Renal pelvis (tissue), 4 donors: ENCODE measurements around the gene BICD1. TPM values are rescaled to one million over a fixed set of nuclear protein-coding genes. Genes with fewer than 3 reads are reported as not detected.
A peak's percentile ranks its signal among the peaks of the same experiment; 100 is the strongest.

ENCODE experiments used
- DNase-seq: peaks from one replicate; pipeline ENCODE4 v3.0.0-alpha.2; 2013
- polyA plus RNA-seq, 3 donors: library from polyadenylated mRNA; unstranded; fragments of 120-200 nt; gene quantifications; one replicate each; pipeline ENCODE4 v1.2.1, GENCODE V29; 2013; ENCODE audit not compliant: insufficient read length in 3 of 3

Gene BICD1
- polyA plus RNA-seq, 3 donors = 20.2 to 22.4 (median 22.0) TPM

GRCh38 chr12:32240831-32241230, 134.2 kb downstream of the BICD1 start:
- no peak for DNase-seq

DNA sequence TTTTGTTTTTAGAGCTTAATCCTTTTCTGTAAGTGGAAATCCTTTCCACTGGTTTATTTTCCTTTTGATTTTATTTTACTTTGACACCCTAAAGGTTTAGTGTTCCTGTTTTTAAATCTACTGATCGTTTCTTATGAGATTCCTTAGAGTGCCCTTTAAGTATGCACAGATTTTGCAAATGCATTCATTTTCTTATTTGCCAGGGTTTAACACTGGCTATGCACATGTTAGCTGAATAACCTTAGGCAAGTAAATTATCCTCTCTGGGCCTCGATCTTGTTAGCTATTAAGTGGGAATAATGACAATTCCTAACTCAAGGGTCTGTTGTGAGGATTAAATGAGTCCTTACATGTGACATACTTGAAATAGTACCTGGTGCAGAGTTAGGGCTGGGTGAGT, 136.0 kb downstream of the BICD1 start:
- DNase-seq = no peak

DNA sequence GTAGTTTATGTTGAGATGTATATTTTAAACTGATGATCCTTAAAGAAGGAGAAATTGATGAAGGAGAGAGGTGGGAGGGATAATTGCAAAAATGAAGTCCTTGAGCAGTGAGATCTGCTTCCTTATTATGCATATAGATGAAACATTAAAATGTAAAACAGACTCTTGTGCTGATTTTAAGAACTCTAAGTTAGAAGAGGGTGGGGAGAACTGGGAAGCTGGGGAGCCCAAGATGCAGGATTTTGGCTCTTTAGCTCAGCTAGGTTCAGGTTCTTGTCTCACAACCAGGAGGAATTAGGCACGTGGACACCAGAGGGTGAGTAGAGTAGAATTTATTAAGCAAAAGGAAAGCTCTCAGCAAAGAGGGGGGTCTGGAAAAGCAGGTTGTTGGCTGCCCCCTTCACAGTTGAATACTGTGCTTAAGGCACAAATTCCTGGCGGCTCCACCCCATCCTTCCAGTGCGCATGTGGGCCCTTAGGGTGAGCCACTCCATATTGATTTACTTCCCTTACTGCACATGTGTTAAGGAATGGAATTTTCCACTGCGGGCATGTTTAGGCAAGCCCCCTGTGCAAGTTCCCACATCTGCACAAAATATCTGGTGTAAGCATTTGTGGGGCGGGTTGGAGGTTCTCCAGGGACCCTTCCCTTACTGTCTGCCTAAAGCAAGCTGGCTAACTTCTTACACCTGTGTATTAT, 141.9 kb downstream of the BICD1 start:
- no peak for DNase-seq

DNA sequence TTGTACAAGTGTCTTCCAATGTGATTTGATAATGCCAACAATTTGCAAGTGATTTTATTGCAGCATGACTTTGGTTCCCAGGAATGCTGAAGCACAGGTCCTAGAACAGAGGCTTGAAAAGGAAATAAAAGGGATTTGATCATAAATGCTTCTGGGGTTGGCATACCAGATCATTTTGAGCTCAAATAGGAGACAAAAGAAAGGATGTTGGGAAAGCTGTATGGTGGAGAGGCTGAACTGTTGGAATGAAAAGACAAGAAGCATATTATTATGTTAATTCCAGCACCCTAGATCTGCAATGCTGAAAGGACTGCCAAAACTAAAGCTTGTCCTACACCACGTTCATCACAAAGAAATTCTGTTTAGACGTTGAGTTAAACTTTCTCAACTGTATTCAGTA, 143.1 kb downstream of the BICD1 start:
- DNase-seq = no peak

DNA sequence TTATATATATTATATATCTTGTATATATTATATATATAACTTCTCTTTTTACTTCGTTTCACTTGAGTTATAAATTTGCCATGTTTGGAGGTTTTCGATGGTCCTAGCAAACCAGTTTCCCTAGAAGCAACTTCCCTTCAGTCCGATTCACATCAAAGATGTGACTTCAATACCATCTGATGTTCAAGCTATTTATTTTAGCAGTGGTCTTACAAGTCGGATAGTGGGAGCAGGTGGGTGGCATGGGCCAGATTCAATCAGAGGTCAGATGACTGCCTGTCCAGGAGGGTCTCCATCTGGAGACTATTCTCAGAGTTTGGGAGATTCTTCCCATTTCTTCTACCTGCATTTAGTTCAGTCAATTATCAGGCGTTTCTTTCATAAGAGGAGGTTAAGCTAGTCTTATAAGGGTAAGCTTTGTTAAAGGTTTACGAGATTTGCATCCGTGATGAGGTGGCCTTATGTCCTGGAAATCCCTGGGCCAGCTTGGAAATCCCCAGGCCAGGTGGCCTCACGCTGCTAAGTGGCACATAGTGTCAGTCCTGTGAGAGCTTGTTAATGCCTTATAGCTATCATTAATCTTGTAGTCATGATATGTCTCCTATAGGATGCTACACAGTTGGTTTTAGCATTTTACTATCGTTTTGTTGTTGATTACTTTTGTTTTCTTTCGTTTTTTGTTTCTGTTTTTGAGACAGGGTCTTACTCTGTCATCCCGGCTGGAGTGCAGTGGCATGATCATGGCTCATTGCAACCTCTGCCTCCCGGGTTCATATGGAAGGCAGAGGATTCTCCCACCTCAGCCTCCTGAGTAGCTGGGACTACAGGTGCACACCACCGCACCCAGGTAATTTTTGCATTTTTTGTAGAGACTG, 145.8 kb downstream of the BICD1 start:
- no peak for DNase-seq

DNA sequence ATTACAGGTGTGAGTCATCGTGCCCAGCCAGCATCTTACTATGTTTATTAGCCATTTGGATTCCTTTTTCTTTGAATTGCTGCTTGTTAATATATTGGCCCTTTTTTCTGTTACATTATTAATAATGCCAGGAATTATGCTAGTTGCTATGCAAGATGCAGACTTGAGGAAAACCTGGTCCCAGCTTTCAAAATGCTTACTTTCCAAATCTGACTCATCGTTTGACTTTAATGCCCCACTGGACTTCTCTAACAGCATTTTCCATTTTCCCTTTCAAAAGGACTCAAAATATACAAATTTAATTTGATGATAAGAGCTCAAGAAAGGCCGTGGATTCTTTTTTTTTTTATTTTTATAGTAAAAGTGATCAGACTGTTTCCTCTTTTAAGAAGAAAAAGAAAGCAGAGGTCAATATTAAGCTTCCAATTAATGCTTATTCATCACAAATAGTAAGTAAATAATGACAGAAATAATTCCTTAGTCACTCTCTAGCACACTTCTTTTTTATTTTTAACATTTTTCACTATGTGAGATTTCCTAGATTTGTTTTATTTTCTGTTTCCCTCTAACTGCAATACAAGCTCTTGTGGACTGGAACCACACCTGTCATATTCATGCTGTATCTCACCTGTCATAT, 146.6 kb downstream of the BICD1 start:
- DNase-seq = no peak

GRCh38 chr12:32254260-32254956, 147.8 kb downstream of the BICD1 start:
- DNase-seq = no peak

DNA sequence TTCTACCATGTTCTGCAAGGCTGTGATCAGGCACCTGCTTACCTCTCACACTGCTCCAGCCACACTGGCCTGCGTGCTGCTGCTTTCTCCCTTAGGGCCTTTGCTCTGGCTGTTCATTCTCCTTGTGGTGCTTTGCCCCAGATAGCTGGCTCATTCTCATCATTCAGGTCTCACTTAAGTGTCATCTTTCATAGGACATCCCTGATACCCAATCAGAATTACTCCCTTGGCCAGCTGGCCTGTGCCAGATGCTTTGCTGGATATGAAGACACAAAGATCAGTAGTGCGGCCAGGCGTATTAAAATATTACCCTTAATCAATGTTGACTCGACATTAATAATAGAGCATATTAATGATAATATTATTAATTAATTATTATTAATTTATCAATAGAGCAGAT, 148.9 kb downstream of the BICD1 start:
- no peak for DNase-seq

DNA sequence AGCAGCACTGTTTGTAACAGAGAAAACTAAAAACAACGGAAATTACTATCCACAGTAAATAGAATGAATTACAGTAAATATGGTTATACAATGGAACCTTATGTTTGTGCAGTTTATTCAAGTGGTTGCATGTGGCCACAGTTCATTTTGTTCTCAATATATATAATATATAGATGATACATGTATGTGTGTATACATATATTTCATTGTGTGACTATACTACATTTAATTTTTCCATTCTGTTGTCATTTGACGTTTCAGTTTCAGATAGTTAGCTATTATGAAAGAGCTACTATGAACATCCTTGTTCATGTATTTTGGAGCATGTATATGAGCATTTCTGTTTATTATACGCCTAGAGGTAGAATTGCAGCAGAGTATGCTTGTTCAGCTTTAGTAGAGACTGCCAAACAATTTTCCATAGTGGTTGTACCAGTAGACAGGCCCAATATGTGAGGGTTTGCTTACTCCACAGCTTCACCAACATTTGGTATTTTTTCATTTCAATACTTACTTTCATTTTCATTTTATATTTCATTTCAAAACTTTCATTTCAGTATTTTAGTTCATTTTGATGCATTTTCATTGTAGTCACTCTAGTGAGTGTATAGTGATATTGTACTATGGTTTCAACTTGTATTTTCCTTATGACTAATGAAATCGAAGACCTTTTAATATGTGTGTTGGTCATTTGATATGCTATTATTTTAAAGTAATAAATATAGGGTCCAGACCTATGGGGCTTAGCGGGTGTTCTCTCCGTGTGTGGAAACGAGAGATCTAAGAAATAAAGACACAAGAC, 151.2 kb downstream of the BICD1 start:
- DNase-seq = no peak

DNA sequence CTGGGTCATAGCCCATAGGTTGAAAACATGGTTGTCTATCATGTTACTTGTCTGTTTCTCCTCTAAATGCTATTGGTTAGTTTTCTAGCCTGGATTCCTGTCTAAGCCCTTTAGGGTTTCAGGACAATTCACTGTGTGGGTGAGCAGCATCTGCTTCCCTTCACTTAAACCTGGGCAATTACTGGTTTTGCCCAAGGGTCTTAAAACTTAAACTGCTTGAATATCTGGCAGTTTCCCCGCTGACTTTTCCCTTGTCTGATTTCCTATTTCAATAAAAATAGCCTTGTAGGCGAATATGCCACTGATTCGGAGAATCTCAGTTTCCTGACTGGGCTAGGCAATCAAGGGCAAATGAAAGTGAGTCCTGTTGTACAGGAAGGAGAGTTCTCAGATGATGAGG, 154.0 kb downstream of the BICD1 start:
- no peak for DNase-seq

- no peak for DNase-seq
Observed at GRCh38 chr12:32261638-32262037, 155.0 kb downstream of the BICD1 start.

GRCh38 chr12:32264961-32265360, 158.3 kb downstream of the BICD1 start:
- no peak for DNase-seq

GRCh38 chr12:32265456-32265855, 158.8 kb downstream of the BICD1 start:
- DNase-seq = no peak

GRCh38 chr12:32265951-32266350, 159.3 kb downstream of the BICD1 start:
- DNase-seq = no peak

- DNase-seq = no peak
Observed at GRCh38 chr12:32266756-32267155, 160.1 kb downstream of the BICD1 start.

- peak; percentile 50 for DNase-seq
Observed at GRCh38 chr12:32270818-32271710, 164.4 kb downstream of the BICD1 start.

GRCh38 chr12:32272465-32272864, 165.8 kb downstream of the BICD1 start:
- DNase-seq = no peak

DNA sequence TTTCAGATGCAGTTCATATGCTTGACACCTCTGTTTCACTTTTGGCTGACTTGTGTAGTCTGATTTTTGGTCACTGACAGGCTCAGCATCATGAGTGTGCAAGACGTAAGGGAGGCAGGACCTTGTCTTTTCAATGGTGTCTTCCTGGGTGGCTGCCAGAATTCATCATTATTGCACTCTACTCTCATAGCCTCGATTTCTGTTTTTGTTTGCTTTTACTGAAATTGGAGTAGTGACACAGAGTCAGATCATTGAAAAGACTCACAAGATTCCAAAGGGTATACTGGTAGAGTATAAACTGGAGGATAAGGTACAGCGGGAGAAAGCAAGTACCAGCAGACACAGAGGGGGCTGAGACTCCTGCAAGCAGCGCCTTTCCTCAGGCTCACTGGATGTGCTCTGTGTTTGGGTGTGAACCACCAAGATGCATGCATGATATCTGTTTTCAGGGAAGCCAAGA, 166.4 kb downstream of the BICD1 start:
- no peak for DNase-seq

DNA sequence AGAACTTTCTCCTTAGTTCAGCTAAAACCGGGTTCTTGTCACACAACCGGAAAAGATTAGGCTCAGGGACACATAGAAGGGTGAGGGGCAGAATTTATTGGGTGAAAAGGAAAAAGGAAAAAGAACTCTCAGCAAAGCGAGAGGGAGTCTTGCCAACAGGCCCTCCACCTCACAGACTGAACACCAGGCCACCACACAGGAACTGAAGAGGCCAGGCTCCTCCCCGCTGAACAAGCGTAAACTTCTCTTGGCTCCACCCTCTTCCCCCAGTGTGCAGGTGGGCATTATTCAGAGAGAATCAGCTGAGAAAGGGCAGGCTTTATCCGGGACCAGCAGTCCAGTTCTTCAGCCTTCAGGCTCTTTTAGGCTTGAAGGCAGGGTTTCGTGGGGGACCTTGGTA, 167.1 kb downstream of the BICD1 start:
- no peak for DNase-seq

DNA sequence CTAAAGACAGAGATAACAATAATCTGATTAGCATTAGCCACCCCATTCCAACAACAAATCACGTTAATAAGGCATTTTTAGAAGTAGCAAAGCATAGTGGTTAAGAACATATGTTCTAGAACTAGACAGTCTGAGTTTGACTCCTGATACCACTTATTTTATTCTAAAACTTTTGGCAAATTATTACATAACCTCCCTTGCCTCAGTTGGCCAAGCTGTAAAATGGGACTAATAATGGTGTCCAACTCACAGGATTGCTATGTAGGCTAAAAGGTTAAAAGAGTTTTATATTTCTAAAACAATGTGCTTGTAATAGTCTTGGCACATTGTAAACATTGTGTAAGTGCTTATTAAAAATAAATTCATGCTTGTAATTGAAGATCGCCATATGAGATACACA, 168.0 kb downstream of the BICD1 start:
- DNase-seq = no peak
